Right lobe of liver (tissue), 6 donors: Measurements from ENCODE around the gene RIPOR3. TPM values are rescaled to one million over a fixed set of nuclear protein-coding genes. Genes with fewer than 3 reads are reported as not detected.
A peak's percentile ranks its signal among the peaks of the same experiment; 100 is the strongest.

Experiments
- ATAC-seq, 4 donors: fragments of 200-7000 bp; cut with Tn5 transposase; one replicate each; pipeline ENCODE4 v1.9.1; 2020; ENCODE audit warnings: mild to moderate bottlenecking in 4 of 4, moderate library complexity in 4 of 4
- DNase-seq, 3 donors: peaks; one replicate each; pipeline ENCODE4 v3.0.0-alpha.2; 2020
- H3K27ac ChIP-seq, 3 donors: fragments of 200-600 bp; one replicate each; pipeline ENCODE4 v1.8.0; 2022
- H3K27me3 ChIP-seq, 2 donors: fragments of 200-600 bp; one replicate each; pipeline ENCODE4 v1.8.0; 2022
- H3K36me3 ChIP-seq, 4 donors: fragments of 200-600 bp; sonication (generic) in 1 of 4; one replicate each; pipeline versions ENCODE4 v1.5.1 to v1.8.0; 2017 to 2022; ENCODE audit warnings: control low read depth in 1 of 4
- H3K4me1 ChIP-seq, 4 donors: fragments of 200-600 bp; sonication (generic) in 1 of 4; one replicate each; pipeline versions ENCODE4 v1.5.1 to v1.8.0; 2017 to 2022; ENCODE audit warnings: control low read depth in 1 of 4
- H3K4me3 ChIP-seq, 3 donors: fragments of 200-600 bp; one replicate each; pipeline ENCODE4 v1.8.0; 2022
- H3K9me3 ChIP-seq, 4 donors: fragments of 200-600 bp; sonication (generic) in 1 of 4; one replicate each; pipeline versions ENCODE4 v1.5.1 to v1.8.0; 2017 to 2022; ENCODE audit warnings: control low read depth in 1 of 4
- POLR2A ChIP-seq: fragments of 450-650 bp; IDR thresholded peaks from one replicate; pipeline ENCODE4 v1.6.1; 2017; ENCODE audit warnings: antibody characterized with exemption, mild to moderate bottlenecking
- WGBS: methylation state at CpG from one replicate; pipeline ENCODE4 v1.1.6; 2018; ENCODE audit warnings: low coverage, low lambda C conversion rate; ENCODE audit not compliant: insufficient coverage; ENCODE audit errors: missing lambda C conversion rate; 5-methylcytosine and 5-hydroxymethylcytosine counted together
- intact Hi-C, 2 donors: fragments of 100-400 bp; cut with DNase I; formaldehyde crosslinking; loops; one replicate each; pipeline versions ENCODE4 v1.11.2 to v1.14.1; 2022
- total RNA-seq, 6 experiments: library from RNA; depleted of rRNA in 2 of 6; stranded (reverse); fragments of >200 nt in 2 of 6; fragmentation: NEBNext Ultra II Directional in 3 of 6; extraction: Animal tissue kit (Norgen Biotek cat#: 25700) in 3 of 6; gene quantifications; one replicate each; pipeline versions ENCODE4 v1.1.0 to v1.2.4, GENCODE V29; 2016 to 2023
- TF ChIP-seq, protein P1 (sequence below), 4 donors: fragments of 200-600 bp in 3 of 4; fragments of 450-650 bp in 1 of 4; IDR thresholded peaks; one replicate each; pipeline versions ENCODE4 v1.5.1 to v1.8.0; 2016 to 2022; ENCODE audit warnings: antibody characterized with exemption in 4 of 4, mild to moderate bottlenecking in 2 of 4
- donor health status: DM: no; HTN: yes; CAD: no.
- donor health status: DM: no; HTN: no; CAD: no.
- donor health status: DM: no; HTN: no; CAD: no.
- donor health status: DM: no; HTN: yes; CAD: no.
- donor health status: DM: no; HTN: yes; CAD: no.

The RIPOR3 gene
- total RNA-seq, 6 experiments from 2014 or later: 4.8 to 13.8 (median 8.9) TPM

GRCh38 chr20:50550531-50550930, 140.8 kb downstream of the RIPOR3 start:
- no peak for ATAC-seq
- Histone ChIP-seq H3K4me1 (peaks cover 0 to 9% (median 3%) of the 10 kb centered on the region in 4 donors), H3K36me3 (peaks cover 0 to 3% (median 0%) of the 10 kb centered on the region in 4 donors), H3K27ac (no peak overlapping the region), H3K27me3 (no peaks in the 10 kb centered on the region), H3K4me3 (no peak overlapping the region), H3K9me3 (no peaks in the 10 kb centered on the region)
- intact Hi-C loops: loop anchor here in 1 of 2 donors (10.0 kb wide), 1 partner anchor 56 kb away; no protein-coding TSS in a partner anchor
- DNase-seq: no peak
- WGBS: 73% methylated on average over 2 of the region's 2 CpGs
- TF ChIP-seq, protein P1, sequence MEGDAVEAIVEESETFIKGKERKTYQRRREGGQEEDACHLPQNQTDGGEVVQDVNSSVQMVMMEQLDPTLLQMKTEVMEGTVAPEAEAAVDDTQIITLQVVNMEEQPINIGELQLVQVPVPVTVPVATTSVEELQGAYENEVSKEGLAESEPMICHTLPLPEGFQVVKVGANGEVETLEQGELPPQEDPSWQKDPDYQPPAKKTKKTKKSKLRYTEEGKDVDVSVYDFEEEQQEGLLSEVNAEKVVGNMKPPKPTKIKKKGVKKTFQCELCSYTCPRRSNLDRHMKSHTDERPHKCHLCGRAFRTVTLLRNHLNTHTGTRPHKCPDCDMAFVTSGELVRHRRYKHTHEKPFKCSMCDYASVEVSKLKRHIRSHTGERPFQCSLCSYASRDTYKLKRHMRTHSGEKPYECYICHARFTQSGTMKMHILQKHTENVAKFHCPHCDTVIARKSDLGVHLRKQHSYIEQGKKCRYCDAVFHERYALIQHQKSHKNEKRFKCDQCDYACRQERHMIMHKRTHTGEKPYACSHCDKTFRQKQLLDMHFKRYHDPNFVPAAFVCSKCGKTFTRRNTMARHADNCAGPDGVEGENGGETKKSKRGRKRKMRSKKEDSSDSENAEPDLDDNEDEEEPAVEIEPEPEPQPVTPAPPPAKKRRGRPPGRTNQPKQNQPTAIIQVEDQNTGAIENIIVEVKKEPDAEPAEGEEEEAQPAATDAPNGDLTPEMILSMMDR (IDR thresholded peaks at IDR 0.05): no peak
- no peak for TF ChIP-seq POLR2A

DNA sequence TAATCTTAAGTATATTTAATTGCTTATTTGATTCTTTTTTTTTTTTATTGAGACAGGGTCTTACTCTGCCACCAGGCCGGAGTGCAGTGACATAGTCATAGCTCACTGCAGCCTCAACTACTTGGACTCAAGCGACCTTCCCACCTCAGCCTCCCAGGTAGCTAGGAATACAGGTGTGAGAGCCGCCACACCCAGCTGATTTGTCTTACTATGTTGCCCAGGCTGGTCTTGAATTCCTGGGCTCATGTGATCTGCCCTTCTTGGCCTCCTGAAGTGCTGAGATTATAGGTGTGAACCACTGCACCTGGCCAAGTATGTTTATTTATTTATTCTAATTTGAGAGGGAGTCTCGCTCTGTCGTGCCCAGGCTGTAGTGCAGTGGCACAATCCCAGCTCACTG, 142.9 kb downstream of the RIPOR3 start:
- Histone ChIP-seq H3K9me3 (no peaks in the 10 kb centered on the region), H3K27me3 (no peaks in the 10 kb centered on the region), H3K36me3 (peaks cover 0 to 3% (median 0%) of the 10 kb centered on the region in 4 donors), H3K4me3 (no peak overlapping the region), H3K27ac (no peak overlapping the region), H3K4me1 (peaks cover 0 to 5% (median 3%) of the 10 kb centered on the region in 4 donors)
- WGBS: 80% methylated on average over 5 of the region's 5 CpGs
- TF ChIP-seq POLR2A: no peak
- TF ChIP-seq, protein P1 (IDR thresholded peaks at IDR 0.05): no peak
- intact Hi-C loops: no loop called here
- DNase-seq (no peak), ATAC-seq (no peak)

GRCh38 chr20:50547964-50548363, 143.4 kb downstream of the RIPOR3 start:
- Histone ChIP-seq H3K9me3 (no peaks in the 10 kb centered on the region), H3K27me3 (no peaks in the 10 kb centered on the region), H3K4me1 (peaks cover 0 to 5% (median 3%) of the 10 kb centered on the region in 4 donors), H3K36me3 (peaks cover 0 to 3% (median 0%) of the 10 kb centered on the region in 4 donors), H3K27ac (no peak overlapping the region), H3K4me3 (no peak overlapping the region)
- TF ChIP-seq, protein P1 (IDR thresholded peaks at IDR 0.05): no peak
- DNase-seq (no peak), ATAC-seq (no peak)
- intact Hi-C loops: no loop called here
- 39% methylated on average over 6 of the region's 6 CpGs for WGBS

- DNase-seq (no peak), ATAC-seq (peak; percentile 63 to 78 (median 76))
- Histone ChIP-seq H3K36me3 (peaks cover 0 to 3% (median 0%) of the 10 kb centered on the region in 4 donors), H3K9me3 (no peaks in the 10 kb centered on the region), H3K27me3 (no peaks in the 10 kb centered on the region), H3K4me1 (peaks cover 0 to 5% (median 3%) of the 10 kb centered on the region in 4 donors), H3K27ac (no peak overlapping the region), H3K4me3 (no peak overlapping the region)
- no peak for TF ChIP-seq POLR2A
- TF ChIP-seq, protein P1 (IDR thresholded peaks at IDR 0.05): no peak
- intact Hi-C loops: no loop called here
- WGBS: 46% methylated on average over 5 of the region's 5 CpGs
Observed at GRCh38 chr20:50546729-50547314, 144.5 kb downstream of the RIPOR3 start.
